ENCODE results near the gene GPR155. TPM values are rescaled to one million over a fixed set of nuclear protein-coding genes. Genes with fewer than 3 reads are reported as not detected.
"Not testable (repeated sequence)": the region's sequence is repeated elsewhere in the genome, so short reads cannot be mapped to it uniquely, and the experiment has no call there.

Gene GPR155
- total and polyA plus RNA-seq, 2 experiments from 2014 or later = 1.2 to 1.3 TPM

GRCh38 chr2:174388706-174389105 lies 98.1 kb downstream of the GPR155 start:
- H3K4me3 ChIP-seq; H3K36me3 Mint-ChIP-seq (ENCODE audit: low read depth); H3K4me1 ChIP-seq (ENCODE audit: insufficient read depth); H3F3A ChIP-seq (replicated peaks; ENCODE audit: low read depth); DNase-seq (ENCODE audit: low spot score); H3K27ac ChIP-seq (ENCODE audit: low read depth); H3K9me2 ChIP-seq (ENCODE audit: insufficient read depth); H4K20me1 ChIP-seq (replicated peaks; ENCODE audit: insufficient read depth); ATAC-seq; H3K4me1 Mint-ChIP-seq; H3K36me3 ChIP-seq (ENCODE audit: insufficient read depth); H3K27me3 ChIP-seq (ENCODE audit: insufficient read depth); H3K9me3 Mint-ChIP-seq; H3K27ac Mint-ChIP-seq; H3K27me3 Mint-ChIP-seq (ENCODE audit: insufficient read depth, low read depth, poor library complexity); H3K4me3 Mint-ChIP-seq; H2AFZ ChIP-seq; H3K4me2 ChIP-seq: not testable (repeated sequence)
- peaks cover 16% of the 10 kb centered on the region for H3K79me2 ChIP-seq (replicated peaks; ENCODE audit: insufficient read depth)

GRCh38 chr2:174385201-174385600 lies 101.6 kb downstream of the GPR155 start:
- Mint-ChIP-seq H3K4me3 (no peak overlapping the region), H3K9me3 (no peaks in the 10 kb centered on the region), H3K27ac (no peak overlapping the region), H3K27me3 (ENCODE audit: insufficient read depth, low read depth, poor library complexity) (peaks cover 2% of the 10 kb centered on the region), H3K4me1 (no peaks in the 10 kb centered on the region), H3K36me3 (ENCODE audit: low read depth) (no peaks in the 10 kb centered on the region; the same call in 2 of the 3 replicates)
- Histone ChIP-seq H2AFZ (no peak overlapping the region), H4K20me1 (replicated peaks; ENCODE audit: insufficient read depth) (no peaks in the 10 kb centered on the region), H3K27ac (ENCODE audit: low read depth) (no peak overlapping the region), H3K9me2 (ENCODE audit: insufficient read depth) (no peaks in the 10 kb centered on the region), H3K79me2 (replicated peaks; ENCODE audit: insufficient read depth) (no peaks in the 10 kb centered on the region; the same call in 1 of the 2 replicates), H3K4me3 (no peak overlapping the region), H3K4me2 (no peak overlapping the region), H3K36me3 (ENCODE audit: insufficient read depth) (no peaks in the 10 kb centered on the region), H3K4me1 (ENCODE audit: insufficient read depth) (no peaks in the 10 kb centered on the region), H3K27me3 (ENCODE audit: insufficient read depth) (no peaks in the 10 kb centered on the region), H3F3A (replicated peaks; ENCODE audit: low read depth) (no peaks in the 10 kb centered on the region)
- no peak for ATAC-seq
- DNase-seq (ENCODE audit: low spot score) = no peak
- TF ChIP-seq ETS1 (IDR thresholded peaks at IDR 0.05) = no peak
- TF ChIP-seq CTCF (conservative IDR thresholded peaks at IDR 0.05; ENCODE audit: low read depth in 2 of 2) = no peak
- TF ChIP-seq EZH2 (IDR thresholded peaks at IDR 0.05; ENCODE audit: low read depth, unreplicated experiment) = no peak
- no peak for TF ChIP-seq NANOG (IDR thresholded peaks at IDR 0.05; ENCODE audit: borderline replicate concordance)
- no peak for TF ChIP-seq ZNF114 (CRISPR knock-in tag; IDR thresholded peaks at IDR 0.05)
- no peak for TF ChIP-seq JUNB (IDR thresholded peaks at IDR 0.05; ENCODE audit: unreplicated experiment)
- TF ChIP-seq STAT1 (IDR thresholded peaks at IDR 0.05; ENCODE audit: unreplicated experiment) = no peak
- TF ChIP-seq ZNF462 (CRISPR knock-in tag; IDR thresholded peaks at IDR 0.05) = no peak
- TF ChIP-seq EZH2phosphoT487 (IDR thresholded peaks at IDR 0.05; ENCODE audit: unreplicated experiment) = no peak
- no peak for TF ChIP-seq REST (IDR thresholded peaks at IDR 0.05; ENCODE audit: unreplicated experiment)
